NT2/D1 (cell line): ENCODE data around the gene MEOX2.

Experiments used
- YY1 ChIP-seq: IDR thresholded peaks from 2 replicates; pipeline ENCODE4 v1.6.1; 2011; ENCODE audit not compliant: insufficient read length, insufficient read depth
- ZNF274 ChIP-seq: IDR thresholded peaks from 2 replicates; pipeline ENCODE4 v1.6.1; 2011; ENCODE audit warnings: mild to moderate bottlenecking, low read depth, low read length

- TF ChIP-seq YY1 (no peak), ZNF274 (no peak)
Observed at GRCh38 chr7:15566476-15566875, 120.0 kb downstream of the MEOX2 start.
